ENCODE data around the gene RC3H2.

- no peak for TF ChIP-seq CTCF (IDR thresholded peaks at IDR 0.05)
- TF ChIP-seq POLR2A (IDR thresholded peaks at IDR 0.05): no peak
These were observed 97.8 kb downstream of the RC3H2 start for GRCh38 chr9:122807271-122807900.

Data from Peyer's patch (tissue), 4 donors.